Lower lobe of right lung (tissue), 2 donors: ENCODE data around the gene TPRN. TPM values are rescaled to one million over a fixed set of nuclear protein-coding genes. Genes with fewer than 3 reads are reported as not detected.

ENCODE experiments used
- ATAC-seq, 2 donors: fragments of 200-7000 bp; cut with Tn5 transposase; one replicate each; pipeline ENCODE4 v1.9.1; 2020 to 2022; ENCODE audit warnings: mild to moderate bottlenecking in 2 of 2, moderate library complexity in 2 of 2
- DNase-seq: peaks from one replicate; pipeline ENCODE4 v3.0.0-alpha.2; 2020
- H3K27ac ChIP-seq: fragments of 200-600 bp; one replicate; pipeline ENCODE4 v1.8.0; 2022
- H3K27me3 ChIP-seq: fragments of 200-600 bp; one replicate; pipeline ENCODE4 v1.8.0; 2022; ENCODE audit warnings: low read depth
- H3K36me3 ChIP-seq: fragments of 200-600 bp; one replicate; pipeline ENCODE4 v1.8.0; 2022; ENCODE audit warnings: mild to moderate bottlenecking
- H3K4me1 ChIP-seq: fragments of 200-600 bp; one replicate; pipeline ENCODE4 v1.8.0; 2022
- H3K4me3 ChIP-seq: fragments of 200-600 bp; one replicate; pipeline ENCODE4 v1.8.0; 2022; ENCODE audit warnings: mild to moderate bottlenecking
- H3K9me3 ChIP-seq: fragments of 200-600 bp; one replicate; pipeline ENCODE4 v1.8.0; 2022
- intact Hi-C: fragments of 100-400 bp; cut with DNase I; formaldehyde crosslinking; loops from one replicate; pipeline ENCODE4 v1.11.0; 2022
- total RNA-seq: library from RNA; stranded (reverse); fragmentation: NEBNext Ultra II Directional; extraction: Animal tissue kit (Norgen Biotek cat#: 25700); gene quantifications from one replicate; pipeline ENCODE4 v1.2.1, GENCODE V29; 2021
- TF ChIP-seq, protein P1 (sequence below): fragments of 200-600 bp; IDR thresholded peaks from one replicate; pipeline ENCODE4 v1.8.0; 2022; ENCODE audit warnings: antibody characterized with exemption, mild to moderate bottlenecking
- donor health status: DM: no; HTN: yes; CAD: no; lungs with severe emphysema.

TPRN gene
- total RNA-seq, 1 donor from 2014 or later, result 17.8 TPM

DNA sequence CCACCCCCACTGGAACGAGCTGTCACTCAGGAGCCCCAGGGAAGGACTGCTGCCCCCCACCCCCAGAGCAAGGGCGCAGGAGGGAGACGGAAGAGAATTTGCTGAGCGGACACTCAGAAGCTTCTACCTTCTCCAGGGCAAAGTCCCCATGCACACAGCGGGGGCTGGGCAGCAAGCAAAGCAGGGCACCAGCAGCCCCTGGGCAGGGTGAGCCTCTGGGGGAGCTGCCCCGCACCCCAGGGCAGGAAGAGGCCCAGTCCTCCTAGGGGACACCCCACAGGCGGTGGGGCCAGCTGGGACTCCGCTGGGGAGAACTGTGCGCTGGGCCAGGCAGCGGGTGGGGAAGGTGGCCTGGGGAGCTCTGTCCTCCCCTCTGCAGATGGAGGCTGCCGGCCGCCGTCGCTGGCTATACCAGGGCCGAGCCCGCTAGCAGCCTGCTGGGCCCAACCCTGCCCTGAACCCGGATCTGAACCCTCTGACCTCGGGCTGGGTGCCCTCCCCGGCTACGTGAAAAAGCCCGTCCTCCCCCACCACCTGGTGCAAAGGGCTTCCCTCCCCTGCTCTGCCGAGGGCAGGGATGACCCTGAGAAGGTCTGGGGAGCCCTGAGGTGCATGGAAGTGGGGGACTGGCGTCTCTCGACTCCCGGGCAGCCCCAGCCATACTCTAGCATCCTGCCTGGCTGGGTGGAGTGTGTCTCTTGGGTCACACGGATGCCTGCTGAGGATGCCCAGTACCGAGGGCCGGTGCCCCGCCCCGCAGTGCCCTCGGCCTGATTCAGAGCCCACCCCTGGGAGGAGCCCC, 29.6 kb upstream of the TPRN start:
- Histone ChIP-seq H3K4me1 (peaks cover 13% of the 10 kb centered on the region), H3K9me3 (no peaks in the 10 kb centered on the region), H3K36me3 (no peaks in the 10 kb centered on the region), H3K27me3 (peaks cover 60% of the 10 kb centered on the region), H3K4me3 (no peak overlapping the region), H3K27ac (no peak overlapping the region)
- DNase-seq, result no peak
- no peak for ATAC-seq
- intact Hi-C loops, result no loop called here
- TF ChIP-seq, protein P1, sequence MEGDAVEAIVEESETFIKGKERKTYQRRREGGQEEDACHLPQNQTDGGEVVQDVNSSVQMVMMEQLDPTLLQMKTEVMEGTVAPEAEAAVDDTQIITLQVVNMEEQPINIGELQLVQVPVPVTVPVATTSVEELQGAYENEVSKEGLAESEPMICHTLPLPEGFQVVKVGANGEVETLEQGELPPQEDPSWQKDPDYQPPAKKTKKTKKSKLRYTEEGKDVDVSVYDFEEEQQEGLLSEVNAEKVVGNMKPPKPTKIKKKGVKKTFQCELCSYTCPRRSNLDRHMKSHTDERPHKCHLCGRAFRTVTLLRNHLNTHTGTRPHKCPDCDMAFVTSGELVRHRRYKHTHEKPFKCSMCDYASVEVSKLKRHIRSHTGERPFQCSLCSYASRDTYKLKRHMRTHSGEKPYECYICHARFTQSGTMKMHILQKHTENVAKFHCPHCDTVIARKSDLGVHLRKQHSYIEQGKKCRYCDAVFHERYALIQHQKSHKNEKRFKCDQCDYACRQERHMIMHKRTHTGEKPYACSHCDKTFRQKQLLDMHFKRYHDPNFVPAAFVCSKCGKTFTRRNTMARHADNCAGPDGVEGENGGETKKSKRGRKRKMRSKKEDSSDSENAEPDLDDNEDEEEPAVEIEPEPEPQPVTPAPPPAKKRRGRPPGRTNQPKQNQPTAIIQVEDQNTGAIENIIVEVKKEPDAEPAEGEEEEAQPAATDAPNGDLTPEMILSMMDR, result no peak

DNA sequence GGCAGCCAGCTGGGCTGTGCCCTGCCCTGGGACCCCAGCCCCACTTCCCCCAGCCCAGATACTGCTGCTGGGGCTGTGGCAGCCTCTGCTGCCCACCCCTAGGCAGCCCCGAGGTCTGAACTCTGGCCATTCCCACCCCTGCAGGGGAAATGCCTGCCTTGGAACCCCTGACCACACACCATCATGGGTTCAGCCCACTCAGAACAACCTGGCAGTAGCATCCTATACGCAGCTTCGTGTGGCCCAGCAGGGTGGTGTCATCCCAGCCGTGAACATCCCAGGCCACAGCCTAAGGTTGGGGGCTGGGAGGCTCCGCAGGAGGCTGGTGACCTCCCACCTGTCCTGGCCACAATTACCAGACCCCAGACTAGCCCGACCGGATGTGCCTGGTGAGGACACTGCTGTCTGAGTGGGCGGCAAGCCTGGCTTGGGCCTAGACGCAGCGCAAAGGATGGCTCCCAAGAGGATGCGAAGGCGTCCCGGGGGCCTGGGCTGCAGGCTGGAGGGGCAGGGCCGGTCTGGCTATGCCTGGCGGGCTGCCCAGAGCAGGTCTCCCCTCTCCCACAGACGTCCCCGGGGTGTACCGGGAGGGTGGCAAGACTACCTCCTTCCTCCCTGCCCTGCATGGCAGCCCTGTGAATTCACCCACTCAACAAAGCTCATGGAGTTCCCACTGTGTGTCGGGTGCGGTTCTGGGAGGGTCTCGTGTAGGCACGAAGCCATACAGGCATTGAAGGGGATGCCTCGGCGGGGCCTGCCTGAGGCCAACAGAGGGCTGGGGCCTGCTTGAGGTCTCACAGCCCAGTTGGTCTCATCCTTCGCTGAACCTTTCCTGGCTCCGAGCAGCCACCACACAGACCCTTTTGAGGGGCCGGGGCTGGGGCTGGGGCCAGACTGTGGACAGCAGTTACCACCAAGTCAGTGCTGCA, 28.7 kb upstream of the TPRN start:
- Histone ChIP-seq H3K4me1 (peaks cover 17% of the 10 kb centered on the region), H3K9me3 (no peaks in the 10 kb centered on the region), H3K36me3 (no peaks in the 10 kb centered on the region), H3K27me3 (peaks cover 53% of the 10 kb centered on the region), H3K4me3 (no peak overlapping the region), H3K27ac (no peak overlapping the region)
- intact Hi-C loops, result no loop called here
- no peak for DNase-seq
- TF ChIP-seq, protein P1, result no peak
- ATAC-seq, result no peak

DNA sequence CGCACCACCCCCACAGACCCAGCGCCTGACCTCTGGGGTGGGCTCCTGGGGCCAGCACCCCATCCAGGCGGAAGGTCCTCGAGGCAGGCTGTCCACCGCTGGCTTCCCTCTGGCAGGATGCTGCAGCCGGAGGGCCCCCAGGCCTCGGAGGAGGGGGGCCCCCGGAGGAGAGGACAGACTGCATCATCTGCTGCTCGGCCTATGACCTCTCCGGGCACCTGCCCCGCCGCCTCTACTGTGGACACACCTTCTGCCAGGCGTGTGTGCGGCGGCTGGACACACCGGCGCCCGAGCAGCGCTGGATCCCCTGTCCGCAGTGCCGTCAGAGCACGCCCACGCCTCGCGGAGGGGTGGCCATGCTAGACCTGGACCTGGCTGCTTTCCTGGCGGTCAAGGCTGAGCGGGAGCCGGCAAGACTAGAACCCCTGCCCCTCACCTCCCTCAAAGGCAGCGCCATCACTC, 28.0 kb upstream of the TPRN start:
- TF ChIP-seq, protein P1, result no peak
- Histone ChIP-seq H3K4me1 (peaks cover 21% of the 10 kb centered on the region), H3K4me3 (no peak overlapping the region), H3K27ac (no peak overlapping the region), H3K9me3 (no peaks in the 10 kb centered on the region), H3K36me3 (no peaks in the 10 kb centered on the region), H3K27me3 (peaks cover 49% of the 10 kb centered on the region)
- DNase-seq (no peak), ATAC-seq (no peak)
- intact Hi-C loops, result no loop called here

DNA sequence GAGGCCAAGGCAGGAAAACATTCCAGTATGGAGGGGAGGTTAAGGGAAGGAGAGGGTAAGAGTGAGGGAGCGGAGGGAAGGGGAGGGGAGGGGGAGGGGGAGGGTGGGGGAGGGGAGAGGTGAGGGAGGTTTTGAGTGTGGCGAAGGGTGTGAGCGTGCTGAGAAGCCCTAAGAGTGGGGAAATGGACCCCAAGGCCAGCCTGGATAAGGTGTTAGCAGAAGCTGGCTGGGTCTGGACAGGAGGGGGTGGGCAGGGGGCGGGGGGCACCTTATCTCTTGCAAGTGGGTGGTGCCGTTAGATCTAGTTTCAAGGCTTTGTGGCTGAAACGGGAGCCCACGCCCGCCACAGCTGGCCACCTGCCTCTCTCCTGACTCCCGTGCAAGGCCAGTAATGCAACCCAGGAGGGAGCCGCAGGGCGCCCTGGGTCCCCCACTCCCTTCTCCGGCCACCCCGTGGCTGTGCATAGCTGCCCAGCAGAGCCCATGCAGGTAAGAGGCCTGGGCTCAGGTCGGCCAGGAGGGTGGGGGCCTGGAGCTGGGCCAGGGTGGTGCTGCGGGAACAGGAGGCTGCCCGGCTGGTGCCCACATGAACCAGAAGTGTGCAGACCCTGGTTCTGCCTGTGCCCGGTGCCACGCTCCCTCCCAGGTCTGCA, 27.4 kb upstream of the TPRN start:
- H3K4me1 ChIP-seq, result peaks cover 23% of the 10 kb centered on the region
- no peak overlapping the region for H3K27ac ChIP-seq
- H3K27me3 ChIP-seq, result peaks cover 45% of the 10 kb centered on the region
- no peaks in the 10 kb centered on the region for H3K9me3 ChIP-seq
- intact Hi-C loops, result no loop called here
- no peak overlapping the region for H3K4me3 ChIP-seq
- no peaks in the 10 kb centered on the region for H3K36me3 ChIP-seq
- no peak for ATAC-seq
- TF ChIP-seq, protein P1, result no peak
- no peak for DNase-seq
